Muscle layer of duodenum (tissue), 2 donors: ENCODE measurements around the gene ADCK2.
"Not testable (repeated sequence)": the region's sequence is repeated elsewhere in the genome, so short reads cannot be mapped to it uniquely, and the experiment has no call there.

ENCODE experiments used
- H3K27ac ChIP-seq: one replicate; pipeline ENCODE4 v1.7.0; 2013; ENCODE audit warnings: mild to moderate bottlenecking, low read length
- H3K27me3 ChIP-seq: one replicate; pipeline ENCODE4 v1.7.0; 2013; ENCODE audit warnings: low read depth, mild to moderate bottlenecking, control low read depth, low read length
- H3K36me3 ChIP-seq, 2 donors: one replicate each; pipeline ENCODE4 v1.7.0; 2013; ENCODE audit warnings: low read length in 2 of 2, control low read depth in 1 of 2, mild to moderate bottlenecking in 1 of 2; ENCODE audit not compliant: insufficient read depth in 2 of 2, control insufficient read depth in 1 of 2
- H3K4me1 ChIP-seq, 2 donors: one replicate each; pipeline ENCODE4 v1.7.0; 2013; ENCODE audit warnings: low read length in 2 of 2, mild to moderate bottlenecking in 2 of 2, control low read depth in 1 of 2, moderate library complexity in 1 of 2; ENCODE audit not compliant: insufficient read depth in 2 of 2, control insufficient read depth in 1 of 2
- H3K4me3 ChIP-seq, 2 donors: one replicate each; pipeline ENCODE4 v1.7.0; 2013; ENCODE audit warnings: low read length in 2 of 2, low read depth in 1 of 2, mild to moderate bottlenecking in 1 of 2
- H3K9me3 ChIP-seq, 2 donors: one replicate each; pipeline ENCODE4 v1.7.0; 2013; ENCODE audit warnings: low read length in 2 of 2, control low read depth in 1 of 2, mild to moderate bottlenecking in 1 of 2; ENCODE audit not compliant: control insufficient read depth in 1 of 2
- donor health status: healthy.

Gene ADCK2

GRCh38 chr7:140697447-140698143, 24.9 kb downstream of the ADCK2 start:
- Histone ChIP-seq H3K4me1 (peaks cover 13 to 20% of the 10 kb centered on the region in 2 donors), H3K27ac (peak overlapping the region; percentile 86), H3K9me3 (no peaks in the 10 kb centered on the region), H3K4me3 (peak overlapping the region; percentile 74 to 87), H3K36me3 (peaks cover 0 to 16% of the 10 kb centered on the region in 2 donors), H3K27me3 (no peaks in the 10 kb centered on the region)

GRCh38 chr7:140698477-140698876, 25.7 kb downstream of the ADCK2 start:
- Histone ChIP-seq H3K9me3 (no peaks in the 10 kb centered on the region), H3K36me3 (peaks cover 0 to 10% of the 10 kb centered on the region in 2 donors), H3K4me3 (no peak overlapping the region), H3K27me3 (no peaks in the 10 kb centered on the region), H3K27ac (no peak overlapping the region), H3K4me1 (peaks cover 13 to 20% of the 10 kb centered on the region in 2 donors)

GRCh38 chr7:140702774-140703173, 30.0 kb downstream of the ADCK2 start:
- Histone ChIP-seq H3K27ac (no peak overlapping the region), H3K9me3 (no peaks in the 10 kb centered on the region), H3K27me3 (no peaks in the 10 kb centered on the region), H3K36me3 (peaks cover 13 to 20% of the 10 kb centered on the region in 2 donors), H3K4me3 (no peak overlapping the region), H3K4me1 (peaks cover 5 to 9% of the 10 kb centered on the region in 2 donors)

DNA sequence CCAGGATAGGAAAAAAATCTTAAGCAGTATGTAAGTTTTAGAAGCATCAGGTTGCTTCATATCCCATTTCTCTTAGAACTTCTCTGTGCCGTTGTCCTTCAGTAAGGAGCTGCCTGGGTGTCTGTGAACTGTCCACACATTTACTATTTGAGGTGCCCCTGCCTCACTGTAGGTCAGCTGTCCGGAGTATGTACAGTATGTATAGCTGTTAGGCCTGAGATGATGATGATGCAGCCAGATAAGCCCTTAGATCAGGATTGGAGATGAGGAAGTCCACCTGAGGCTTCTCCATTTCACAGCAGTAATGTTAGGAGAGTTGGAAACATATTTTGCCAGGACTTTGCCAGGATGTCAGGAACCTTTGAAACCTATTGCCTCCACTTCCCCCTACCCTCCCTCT, 31.5 kb downstream of the ADCK2 start:
- no peaks in the 10 kb centered on the region for H3K27me3 ChIP-seq
- peaks cover 13 to 20% of the 10 kb centered on the region in 2 donors for H3K36me3 ChIP-seq
- no peak overlapping the region for H3K27ac ChIP-seq
- H3K9me3 ChIP-seq, result no peaks in the 10 kb centered on the region
- H3K4me3 ChIP-seq, result no peak overlapping the region
- no peaks in the 10 kb centered on the region for H3K4me1 ChIP-seq

DNA sequence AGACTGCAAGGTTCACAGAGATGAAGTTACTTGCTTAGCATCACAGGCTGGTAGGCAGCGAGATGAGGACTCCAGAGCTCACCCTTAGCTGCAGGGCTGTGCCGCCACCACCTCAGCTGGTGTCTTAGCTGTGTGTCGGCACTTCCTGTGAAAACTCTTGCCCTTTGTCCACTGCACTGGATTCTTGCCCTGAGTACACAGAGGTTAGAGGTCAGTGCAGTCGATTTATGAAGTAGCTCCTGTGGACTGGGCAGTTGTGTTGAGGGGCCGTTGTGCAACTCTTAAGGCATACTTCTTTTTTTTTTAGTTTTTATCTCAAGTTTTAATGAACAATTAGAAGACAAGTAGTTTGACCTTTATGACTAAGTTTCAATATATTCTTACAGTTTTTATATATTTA, 34.4 kb downstream of the ADCK2 start:
- H3K27ac ChIP-seq, result no peak overlapping the region
- H3K36me3 ChIP-seq, result peaks cover 13 to 20% of the 10 kb centered on the region in 2 donors
- no peaks in the 10 kb centered on the region for H3K9me3 ChIP-seq
- no peaks in the 10 kb centered on the region for H3K4me1 ChIP-seq
- no peak overlapping the region for H3K4me3 ChIP-seq
- no peaks in the 10 kb centered on the region for H3K27me3 ChIP-seq

DNA sequence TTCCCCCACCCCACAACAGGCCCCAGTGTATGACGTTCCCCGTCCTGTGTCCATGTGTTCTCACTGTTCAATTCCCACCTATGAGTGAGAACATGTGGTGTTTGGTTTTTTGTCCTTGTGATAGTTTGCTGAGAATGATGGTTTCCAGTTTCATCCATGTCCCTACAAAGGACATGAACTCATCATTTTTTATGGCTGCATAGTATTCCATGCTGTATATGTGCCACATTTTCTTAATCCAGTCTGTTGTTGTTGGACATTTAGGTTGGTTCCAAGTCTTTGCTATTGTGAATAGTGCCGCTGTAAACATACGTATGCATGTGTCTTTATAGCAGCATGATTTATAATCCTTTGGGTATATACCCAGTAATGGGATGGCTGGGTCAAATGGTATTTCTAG, 36.0 kb downstream of the ADCK2 start:
- not testable (repeated sequence) for H3K9me3 ChIP-seq, H3K27ac ChIP-seq, H3K4me1 ChIP-seq, H3K4me3 ChIP-seq, H3K27me3 ChIP-seq
- H3K36me3 ChIP-seq, result peaks cover 13 to 20% of the 10 kb centered on the region in 2 donors

GRCh38 chr7:140712392-140712791, 39.6 kb downstream of the ADCK2 start:
- not testable (repeated sequence) for H3K36me3 ChIP-seq, H3K4me3 ChIP-seq, H3K9me3 ChIP-seq, H3K4me1 ChIP-seq, H3K27me3 ChIP-seq, H3K27ac ChIP-seq

DNA sequence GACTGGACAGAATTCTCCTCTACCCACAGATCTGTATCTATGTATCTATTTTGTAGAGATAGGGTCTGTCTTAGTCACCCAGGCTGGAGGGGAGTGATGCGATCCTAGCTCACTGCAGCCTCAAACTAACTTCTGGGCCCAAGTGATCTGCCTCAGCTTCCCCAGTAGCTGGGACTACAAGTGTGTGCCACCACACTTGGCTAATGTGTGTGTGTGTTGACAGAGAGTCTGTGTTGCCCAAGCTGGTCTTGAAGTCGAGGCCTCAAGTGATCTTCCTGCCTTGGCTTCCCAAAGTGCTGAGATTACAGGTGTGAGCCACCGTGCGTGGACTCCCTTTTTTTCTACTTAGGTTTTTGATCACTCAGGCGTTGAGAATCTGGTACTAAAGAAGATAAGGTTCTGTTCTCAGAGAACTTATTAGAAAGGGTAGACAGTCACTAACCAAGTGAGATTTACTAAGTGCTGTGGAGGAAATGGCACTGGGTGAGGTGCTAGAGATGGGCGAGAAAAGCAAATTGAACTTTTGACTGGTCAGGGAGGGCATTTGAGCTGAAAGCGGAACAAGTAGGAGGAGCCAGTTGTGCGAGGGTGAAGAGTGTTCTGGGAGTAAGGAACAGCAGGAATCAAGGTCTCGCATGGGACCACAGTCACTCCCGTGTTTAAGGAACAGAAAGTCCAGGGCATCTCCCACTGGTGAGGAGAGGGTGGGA, 41.7 kb downstream of the ADCK2 start:
- no peak overlapping the region for H3K4me3 ChIP-seq
- H3K27ac ChIP-seq, result no peak overlapping the region
- no peaks in the 10 kb centered on the region for H3K4me1 ChIP-seq
- no peaks in the 10 kb centered on the region for H3K27me3 ChIP-seq
- H3K36me3 ChIP-seq, result peaks cover 0 to 9% of the 10 kb centered on the region in 2 donors
- no peaks in the 10 kb centered on the region for H3K9me3 ChIP-seq

GRCh38 chr7:140719721-140720120, 47.0 kb downstream of the ADCK2 start:
- Histone ChIP-seq H3K27me3 (no peaks in the 10 kb centered on the region), H3K27ac (no peak overlapping the region)

GRCh38 chr7:140722254-140722653, 49.5 kb downstream of the ADCK2 start:
- H3K9me3 ChIP-seq, result no peaks in the 10 kb centered on the region
- H3K36me3 ChIP-seq, result peaks cover 5 to 8% of the 10 kb centered on the region in 2 donors
- no peak overlapping the region for H3K27ac ChIP-seq
- no peak overlapping the region for H3K4me3 ChIP-seq
- H3K4me1 ChIP-seq, result no peaks in the 10 kb centered on the region
- no peaks in the 10 kb centered on the region for H3K27me3 ChIP-seq

More at GRCh38 chr7:140719721-140720120, 47.0 kb downstream of the ADCK2 start:
- H3K4me1 ChIP-seq, result no peaks in the 10 kb centered on the region
- H3K36me3 ChIP-seq, result peaks cover 0 to 8% of the 10 kb centered on the region in 2 donors
- no peaks in the 10 kb centered on the region for H3K9me3 ChIP-seq
- no peak overlapping the region for H3K4me3 ChIP-seq

GRCh38 chr7:140723006-140723405, 50.3 kb downstream of the ADCK2 start:
- Histone ChIP-seq H3K27ac (no peak overlapping the region), H3K9me3 (no peaks in the 10 kb centered on the region), H3K4me3 (no peak overlapping the region), H3K27me3 (no peaks in the 10 kb centered on the region), H3K4me1 (no peaks in the 10 kb centered on the region), H3K36me3 (peaks cover 5 to 8% of the 10 kb centered on the region in 2 donors)
